OCI-LY1 (cell line): ENCODE measurements around the gene ZSCAN9.

Experiments
- H2AFZ ChIP-seq: fragments of 200-600 bp; sonication (generic), shearing (Covaris generic); 2 replicates; pipeline ENCODE4 v1.6.0; 2014; ENCODE audit warnings: antibody characterized with exemption, mild to moderate bottlenecking, low read length
- H3F3A ChIP-seq: fragments of 200-600 bp; sonication (generic), shearing (Covaris generic); 2 replicates; pipeline ENCODE4 v1.6.0; 2014; ENCODE audit warnings: mild to moderate bottlenecking, antibody characterized with exemption, low read length, moderate library complexity; ENCODE audit not compliant: insufficient read depth
- H3K27ac ChIP-seq: fragments of 200-600 bp; sonication (generic); 2 replicates; pipeline ENCODE4 v1.5.1; 2014; ENCODE audit warnings: low read length, mixed run types, mild to moderate bottlenecking, low read depth; ENCODE audit not compliant: poor library complexity, severe bottlenecking
- H3K27me3 ChIP-seq: fragments of 200-600 bp; sonication (generic); 2 replicates; pipeline ENCODE4 v1.6.0; 2014; ENCODE audit warnings: antibody characterized with exemption, mild to moderate bottlenecking, low read length, moderate library complexity; ENCODE audit not compliant: insufficient read depth
- H3K36me3 ChIP-seq: fragments of 200-600 bp; sonication (generic); 2 replicates; pipeline ENCODE4 v1.6.1; 2014; ENCODE audit warnings: mild to moderate bottlenecking, antibody characterized with exemption, low read length, moderate library complexity, mixed read lengths; ENCODE audit not compliant: insufficient read depth
- H3K4me1 ChIP-seq: fragments of 200-600 bp; sonication (generic); 2 replicates; pipeline ENCODE4 v1.5.1; 2014; ENCODE audit warnings: mild to moderate bottlenecking, low read length, moderate library complexity; ENCODE audit not compliant: insufficient read depth, severe bottlenecking
- H3K4me2 ChIP-seq: fragments of 200-600 bp; sonication (generic), shearing (Covaris generic); 2 replicates; pipeline ENCODE4 v1.6.1; 2014; ENCODE audit warnings: low read length
- H3K4me3 ChIP-seq: fragments of 200-600 bp; sonication (generic); 2 replicates; pipeline ENCODE4 v1.5.1; 2014; ENCODE audit warnings: low read length, low read depth, mild to moderate bottlenecking, mixed read lengths; ENCODE audit not compliant: poor library complexity, severe bottlenecking
- H3K79me2 ChIP-seq: fragments of 200-600 bp; shearing (Covaris generic); 2 replicates; pipeline ENCODE4 v1.6.1; 2016; ENCODE audit warnings: mixed run types, low read length, mixed read lengths; ENCODE audit not compliant: insufficient read depth
- H3K9ac ChIP-seq: fragments of 200-600 bp; sonication (generic), shearing (Covaris generic); 2 replicates; pipeline ENCODE4 v1.6.1; 2014; ENCODE audit warnings: mild to moderate bottlenecking, low read length, mixed read lengths
- H3K9me2 ChIP-seq: fragments of 200-600 bp; sonication (generic), shearing (Covaris generic); 2 replicates; pipeline ENCODE4 v1.6.1; 2014; ENCODE audit warnings: low read depth, mild to moderate bottlenecking, low read length, mixed read lengths
- H3K9me3 ChIP-seq: fragments of 200-600 bp; shearing (Covaris generic); 2 replicates; pipeline ENCODE4 v1.6.1; 2014; ENCODE audit warnings: low read length, mixed read lengths
- H4K20me1 ChIP-seq: fragments of 200-600 bp; sonication (generic), shearing (Covaris generic); 2 replicates; pipeline ENCODE4 v1.6.0; 2016; ENCODE audit warnings: mild to moderate bottlenecking, low read length; ENCODE audit not compliant: insufficient read depth
- CTCF ChIP-seq: fragments of 200-600 bp; sonication (generic), shearing (Covaris generic); IDR thresholded peaks from 2 replicates; pipeline ENCODE4 v1.5.1; 2017; ENCODE audit warnings: mild to moderate bottlenecking, antibody characterized with exemption, low read length, moderate library complexity, mixed read lengths
- EZH2 ChIP-seq: fragments of 200-600 bp; sonication (generic), shearing (Covaris generic); IDR thresholded peaks from 2 replicates; pipeline ENCODE4 v1.8.0; 2017; ENCODE audit warnings: borderline replicate concordance, mixed run types, mild to moderate bottlenecking, antibody characterized with exemption, low read length, moderate library complexity, mixed read lengths

ZSCAN9 gene

GRCh38 chr6:28243946-28244345 is 18.9 kb downstream of the ZSCAN9 start:
- Histone ChIP-seq H3K36me3 (peaks cover 44% of the 10 kb centered on the region), H3K4me1 (no peaks in the 10 kb centered on the region)

GRCh38 chr6:28245206-28245941 is 20.3 kb downstream of the ZSCAN9 start:
- peaks cover 44% of the 10 kb centered on the region for H3K36me3 ChIP-seq
- no peak for TF ChIP-seq CTCF
- TF ChIP-seq EZH2 = no peak

More at GRCh38 chr6:28243946-28244345, 18.9 kb downstream of the ZSCAN9 start:
- TF ChIP-seq CTCF = no peak
- no peak for TF ChIP-seq EZH2
- no peaks in the 10 kb centered on the region for H3K9me2 ChIP-seq
- no peaks in the 10 kb centered on the region for H3K79me2 ChIP-seq
- H3K4me2 ChIP-seq = no peak overlapping the region
- no peak overlapping the region for H3K4me3 ChIP-seq
- H2AFZ ChIP-seq = no peak overlapping the region
- no peaks in the 10 kb centered on the region for H3F3A ChIP-seq
- no peaks in the 10 kb centered on the region for H4K20me1 ChIP-seq
- no peak overlapping the region for H3K27ac ChIP-seq
- no peak overlapping the region for H3K9ac ChIP-seq
- H3K27me3 ChIP-seq = no peaks in the 10 kb centered on the region
- no peaks in the 10 kb centered on the region for H3K9me3 ChIP-seq

GRCh38 chr6:28248916-28249315 is 23.8 kb downstream of the ZSCAN9 start:
- TF ChIP-seq CTCF (no peak), EZH2 (no peak)
- no peak overlapping the region for H2AFZ ChIP-seq
- no peaks in the 10 kb centered on the region for H4K20me1 ChIP-seq
- H3K9me3 ChIP-seq = no peaks in the 10 kb centered on the region
- peaks cover 44% of the 10 kb centered on the region for H3K36me3 ChIP-seq
- H3K9ac ChIP-seq = no peak overlapping the region
- H3K4me2 ChIP-seq = no peak overlapping the region
- no peaks in the 10 kb centered on the region for H3K27me3 ChIP-seq
- H3K4me1 ChIP-seq = peaks cover 20% of the 10 kb centered on the region
- no peak overlapping the region for H3K4me3 ChIP-seq
- H3K27ac ChIP-seq = no peak overlapping the region
- peaks cover 4% of the 10 kb centered on the region; the same call in 1 of the 2 replicates for H3K79me2 ChIP-seq
- no peaks in the 10 kb centered on the region for H3K9me2 ChIP-seq
- no peaks in the 10 kb centered on the region for H3F3A ChIP-seq

More at GRCh38 chr6:28245206-28245941, 20.3 kb downstream of the ZSCAN9 start:
- Histone ChIP-seq H3F3A (no peaks in the 10 kb centered on the region), H3K9ac (no peak overlapping the region), H3K9me2 (no peaks in the 10 kb centered on the region), H3K79me2 (no peaks in the 10 kb centered on the region), H3K4me1 (peaks cover 1% of the 10 kb centered on the region), H3K27ac (no peak overlapping the region), H3K4me2 (no peak overlapping the region), H3K9me3 (no peaks in the 10 kb centered on the region), H4K20me1 (no peaks in the 10 kb centered on the region), H3K4me3 (no peak overlapping the region), H3K27me3 (no peaks in the 10 kb centered on the region), H2AFZ (no peak overlapping the region)
